Measurements from ENCODE around the gene RNF14. TPM values are rescaled to one million over a fixed set of nuclear protein-coding genes. Genes with fewer than 3 reads are reported as not detected.

Gene RNF14
- total RNA-seq, 1 donor from 2014 or later, result 35.5 TPM

DNA sequence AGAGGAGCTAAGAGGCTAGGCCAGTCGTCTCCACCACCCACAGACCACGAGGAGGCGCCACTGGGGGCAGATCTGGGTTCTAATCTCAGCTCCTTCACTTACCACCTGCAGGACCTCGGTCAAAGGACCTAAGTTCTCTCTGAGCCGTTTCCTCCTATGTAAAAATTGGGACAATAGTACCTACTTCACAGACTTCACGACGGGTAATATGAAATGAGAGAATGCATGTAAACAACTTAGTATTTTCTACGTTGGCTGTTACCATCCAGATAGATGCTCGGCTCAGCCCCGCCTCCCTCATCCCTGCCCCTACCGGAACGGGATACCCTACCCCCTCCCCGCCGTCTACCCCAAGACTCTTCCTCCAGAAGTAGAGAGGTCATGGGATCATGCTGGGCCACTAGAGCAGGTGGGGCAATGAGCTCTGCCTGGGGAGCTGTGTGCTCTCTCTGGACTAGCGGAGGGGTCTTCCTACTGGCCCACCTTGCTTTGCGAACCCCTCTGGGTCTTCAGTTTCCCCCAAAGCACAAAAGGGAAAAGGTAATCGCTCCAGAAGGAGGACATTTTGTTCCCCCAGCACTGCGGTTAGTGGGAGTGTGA, 43.4 kb downstream of the RNF14 start:
- Mint-ChIP-seq H3K4me1 (ENCODE audit: low read depth) (peaks cover 18% of the 10 kb centered on the region), H3K27me3 (no peaks in the 10 kb centered on the region), H3K27ac (peak overlapping the region; percentile 94), H3K36me3 (ENCODE audit: insufficient read depth) (peaks cover 12% of the 10 kb centered on the region), H3K4me3 (ENCODE audit: low read depth) (peak overlapping the region; percentile 85), H3K9me3 (ENCODE audit: low read depth) (no peaks in the 10 kb centered on the region)
- peak; percentile 30 for DNase-seq (ENCODE audit: low spot score, unreplicated experiment)
- TF ChIP-seq, protein P1, sequence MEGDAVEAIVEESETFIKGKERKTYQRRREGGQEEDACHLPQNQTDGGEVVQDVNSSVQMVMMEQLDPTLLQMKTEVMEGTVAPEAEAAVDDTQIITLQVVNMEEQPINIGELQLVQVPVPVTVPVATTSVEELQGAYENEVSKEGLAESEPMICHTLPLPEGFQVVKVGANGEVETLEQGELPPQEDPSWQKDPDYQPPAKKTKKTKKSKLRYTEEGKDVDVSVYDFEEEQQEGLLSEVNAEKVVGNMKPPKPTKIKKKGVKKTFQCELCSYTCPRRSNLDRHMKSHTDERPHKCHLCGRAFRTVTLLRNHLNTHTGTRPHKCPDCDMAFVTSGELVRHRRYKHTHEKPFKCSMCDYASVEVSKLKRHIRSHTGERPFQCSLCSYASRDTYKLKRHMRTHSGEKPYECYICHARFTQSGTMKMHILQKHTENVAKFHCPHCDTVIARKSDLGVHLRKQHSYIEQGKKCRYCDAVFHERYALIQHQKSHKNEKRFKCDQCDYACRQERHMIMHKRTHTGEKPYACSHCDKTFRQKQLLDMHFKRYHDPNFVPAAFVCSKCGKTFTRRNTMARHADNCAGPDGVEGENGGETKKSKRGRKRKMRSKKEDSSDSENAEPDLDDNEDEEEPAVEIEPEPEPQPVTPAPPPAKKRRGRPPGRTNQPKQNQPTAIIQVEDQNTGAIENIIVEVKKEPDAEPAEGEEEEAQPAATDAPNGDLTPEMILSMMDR (IDR thresholded peaks at IDR 0.05; ENCODE audit: unreplicated experiment), result peak; percentile 57

DNA sequence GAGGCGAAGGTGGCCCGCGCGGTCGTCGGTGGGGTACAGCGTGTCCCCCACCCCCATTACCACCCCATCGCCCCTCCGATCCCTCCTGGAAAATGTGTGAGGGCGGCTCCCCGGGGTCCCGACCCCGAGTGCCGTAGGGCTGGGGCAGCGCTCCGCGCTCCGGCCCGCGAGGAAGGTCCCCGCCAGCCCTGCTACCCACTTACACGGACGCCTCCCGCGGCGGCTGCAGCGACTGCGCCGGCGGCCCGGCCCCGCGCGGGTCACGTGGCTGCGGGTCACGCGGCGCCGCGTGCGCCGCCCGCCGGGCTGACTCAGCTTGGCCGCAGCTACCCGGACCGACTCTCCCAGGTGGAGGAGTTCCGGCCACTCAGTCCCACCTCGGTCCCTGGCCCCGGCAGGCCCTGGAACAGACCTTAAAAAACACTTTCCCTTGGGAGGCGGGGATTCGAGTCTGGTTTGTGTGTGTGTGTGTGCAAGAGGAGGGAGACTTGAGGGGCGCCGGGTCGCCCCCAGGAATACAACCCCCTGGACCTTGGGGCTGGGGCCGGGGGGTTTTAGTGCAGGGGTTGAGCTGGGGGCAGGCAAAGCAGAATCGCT, 44.0 kb downstream of the RNF14 start, which contains the start of gene GNPDA1:
TSS of gene GNPDA1 (minus strand) at position 236 of the 597 bp plus-strand sequence. CDS start 992 bp downstream, outside the sequence.
- Mint-ChIP-seq H3K4me3 (ENCODE audit: low read depth) (peak within 1 kb of the TSS; percentile 85), H3K4me1 (ENCODE audit: low read depth) (peaks cover 18% of the 10 kb centered on the region), H3K36me3 (ENCODE audit: insufficient read depth) (peaks cover 9% of the 10 kb centered on the region), H3K27ac (peak within 1 kb of the TSS; percentile 94), H3K9me3 (ENCODE audit: low read depth) (no peaks in the 10 kb centered on the region), H3K27me3 (no peaks in the 10 kb centered on the region)
- peak; percentile 66 for DNase-seq (ENCODE audit: low spot score, unreplicated experiment)
- TF ChIP-seq, protein P1 (IDR thresholded peaks at IDR 0.05; ENCODE audit: unreplicated experiment), result peak; percentile 26

DNA sequence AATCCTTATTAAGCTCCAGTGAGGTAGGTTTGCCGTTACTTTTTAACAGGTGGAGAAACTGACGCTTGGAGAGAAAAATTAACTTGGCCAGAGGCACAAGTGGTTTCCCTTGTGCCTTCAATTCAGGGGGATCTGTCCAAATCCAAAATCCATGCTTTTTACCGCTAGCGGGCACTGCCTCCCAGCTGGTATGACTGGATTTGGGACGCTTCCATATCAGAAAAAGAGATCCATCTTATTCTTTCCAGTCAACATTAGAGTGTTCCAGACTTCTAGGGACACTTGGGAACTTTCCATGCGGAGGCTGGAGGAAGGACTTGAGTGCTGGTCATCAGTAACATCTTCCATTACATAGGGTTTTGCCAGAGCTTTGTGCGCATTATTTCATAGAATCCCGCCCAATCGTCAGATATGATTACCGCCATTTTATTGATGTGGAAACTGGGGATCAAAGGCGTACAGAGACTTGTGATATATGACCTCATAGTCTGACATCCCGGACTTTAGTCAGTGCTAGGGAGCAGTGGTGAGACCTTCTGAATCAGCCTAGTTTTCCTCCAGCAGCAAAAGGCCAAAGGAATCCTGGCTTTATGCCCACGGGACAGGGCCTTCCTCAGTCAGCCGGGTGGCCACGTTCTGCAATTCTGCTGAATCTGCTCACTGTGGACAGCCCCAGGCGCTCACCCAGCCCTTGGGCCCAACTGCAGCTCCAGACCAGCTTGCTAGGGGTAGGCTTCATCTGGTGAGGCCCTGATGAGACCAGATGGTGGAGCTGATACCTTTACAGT, 45.0 kb downstream of the RNF14 start:
- H3K27ac Mint-ChIP-seq, result peak overlapping the region; percentile 41
- H3K36me3 Mint-ChIP-seq (ENCODE audit: insufficient read depth), result peaks cover 5% of the 10 kb centered on the region
- H3K27me3 Mint-ChIP-seq, result no peaks in the 10 kb centered on the region
- H3K4me1 Mint-ChIP-seq (ENCODE audit: low read depth), result peaks cover 18% of the 10 kb centered on the region
- no peak for DNase-seq (ENCODE audit: low spot score, unreplicated experiment)
- H3K9me3 Mint-ChIP-seq (ENCODE audit: low read depth), result no peaks in the 10 kb centered on the region
- H3K4me3 Mint-ChIP-seq (ENCODE audit: low read depth), result peak overlapping the region; percentile 85
- TF ChIP-seq, protein P1 (IDR thresholded peaks at IDR 0.05; ENCODE audit: unreplicated experiment), result no peak

DNA sequence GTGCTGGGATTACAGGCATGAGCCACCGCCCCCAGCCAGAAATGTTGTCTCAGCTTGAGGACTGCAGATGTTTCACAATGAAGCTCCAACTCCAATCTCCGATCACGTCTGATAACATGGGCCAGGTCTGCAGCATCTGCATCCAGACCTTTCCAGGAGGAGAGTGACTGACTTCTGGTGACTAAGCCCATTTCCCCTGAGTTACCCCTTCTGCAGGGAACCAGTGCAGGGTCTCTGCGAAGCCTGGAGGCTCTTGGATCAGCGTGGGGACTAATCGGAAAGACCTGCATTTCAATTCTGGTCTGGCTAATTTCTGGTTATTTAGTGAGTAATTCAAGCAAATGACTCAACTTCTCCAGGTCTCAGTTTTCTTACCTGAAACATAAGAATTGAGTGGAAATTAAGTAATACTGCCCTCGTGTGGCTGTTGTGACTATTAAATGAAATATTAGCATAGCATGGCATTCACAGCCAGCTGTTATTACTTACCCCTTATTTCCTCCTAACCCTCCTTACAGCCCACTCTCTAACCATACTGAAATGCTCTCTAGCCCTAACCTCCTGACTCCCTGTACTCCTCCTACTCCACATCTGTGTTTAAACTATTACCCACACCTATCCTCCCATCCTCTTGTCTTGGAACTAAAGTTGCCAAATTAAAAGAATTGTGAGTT, 46.1 kb downstream of the RNF14 start:
- no peaks in the 10 kb centered on the region for H3K36me3 Mint-ChIP-seq (ENCODE audit: insufficient read depth)
- H3K4me1 Mint-ChIP-seq (ENCODE audit: low read depth), result peaks cover 18% of the 10 kb centered on the region
- TF ChIP-seq, protein P1 (IDR thresholded peaks at IDR 0.05; ENCODE audit: unreplicated experiment), result peak; percentile 56
- no peaks in the 10 kb centered on the region for H3K9me3 Mint-ChIP-seq (ENCODE audit: low read depth)
- no peaks in the 10 kb centered on the region for H3K27me3 Mint-ChIP-seq
- no peak for DNase-seq (ENCODE audit: low spot score, unreplicated experiment)
- H3K27ac Mint-ChIP-seq, result peak overlapping the region; percentile 11
- H3K4me3 Mint-ChIP-seq (ENCODE audit: low read depth), result peak overlapping the region; percentile 21
